Prostate gland (tissue), 2 donors: Measurements from ENCODE around the gene CLTB. TPM values are rescaled to one million over a fixed set of nuclear protein-coding genes. Genes with fewer than 3 reads are reported as not detected.

ENCODE experiments used
- DNase-seq: peaks from one replicate; pipeline ENCODE4 v3.0.0-alpha.2; 2019; ENCODE audit warnings: low spot score
- H3K27ac ChIP-seq, 2 donors: fragments of 200-600 bp; sonication (generic); 2 replicates each; pipeline ENCODE4 v1.5.1; 2017 to 2019
- H3K27me3 ChIP-seq: fragments of 200-600 bp; sonication (generic); replicated peaks from 2 replicates; pipeline ENCODE4 v1.5.1; 2019; ENCODE audit not compliant: insufficient read depth
- H3K36me3 ChIP-seq, 2 donors: fragments of 200-600 bp; sonication (generic); 1 replicate in 1 of 2; 2 replicates in 1 of 2; pipeline versions ENCODE4 v1.5.1 to v1.8.1; 2017 to 2019
- H3K4me1 ChIP-seq: fragments of 200-600 bp; sonication (generic); replicated peaks from 2 replicates; pipeline ENCODE4 v1.5.1; 2019
- H3K4me3 ChIP-seq, 2 donors: fragments of 200-600 bp; sonication (generic); 2 replicates each; pipeline ENCODE4 v1.5.1; 2017 to 2019
- H3K9me3 ChIP-seq: fragments of 200-600 bp; sonication (generic); 2 replicates; pipeline ENCODE4 v1.5.1; 2017
- CTCF ChIP-seq, 4 experiments: fragments of 200-600 bp in 2 of 4; fragments of 450-650 bp in 2 of 4; sonication (generic) in 2 of 4; IDR thresholded peaks; 1 replicate in 3 of 4; 2 replicates in 1 of 4; pipeline ENCODE4 v1.5.1; 2016 to 2019; ENCODE audit warnings: antibody characterized with exemption in 4 of 4, mild to moderate bottlenecking in 2 of 4, moderate library complexity in 2 of 4
- POLR2A ChIP-seq: fragments of 450-650 bp; IDR thresholded peaks from one replicate; pipeline ENCODE4 v1.6.1; 2016; ENCODE audit warnings: antibody characterized with exemption, mild to moderate bottlenecking
- POLR2AphosphoS5 ChIP-seq: sonication (generic); formaldehyde crosslinking; IDR thresholded peaks from one replicate; pipeline ENCODE4 v1.6.1; 2017; ENCODE audit warnings: antibody characterized with exemption
- WGBS: methylation state at CpG from one replicate; pipeline ENCODE4 v1.1.5; 2018; 5-methylcytosine and 5-hydroxymethylcytosine counted together
- intact Hi-C: fragments of 100-400 bp; cut with DNase I; formaldehyde crosslinking; loops from one replicate; pipeline ENCODE4 v1.14.2; 2022
- total RNA-seq, 2 donors: library from RNA; depleted of rRNA; stranded (reverse); fragments of >200 nt; gene quantifications; one replicate each; pipeline ENCODE4 v1.1.0, GENCODE V29; 2016

Gene CLTB
- total RNA-seq, 2 donors from 2014 or later = 105 to 125 TPM

GRCh38 chr5:176394096-176394495 lies 22.2 kb downstream of the CLTB start:
- no peaks in the 10 kb centered on the region for H3K36me3 ChIP-seq
- no peak overlapping the region for H3K27ac ChIP-seq
- H3K27me3 ChIP-seq = no peaks in the 10 kb centered on the region
- no peak for DNase-seq
- intact Hi-C loops = no loop called here
- no peaks in the 10 kb centered on the region for H3K4me1 ChIP-seq
- H3K9me3 ChIP-seq = no peaks in the 10 kb centered on the region
- no peak overlapping the region for H3K4me3 ChIP-seq
- TF ChIP-seq POLR2A (no peak), POLR2AphosphoS5 (no peak), CTCF (IDR thresholded peaks at IDR 0.05) (no peak)
- 91% methylated on average over 9 of the region's 9 CpGs for WGBS

GRCh38 chr5:176392526-176392925 lies 23.8 kb downstream of the CLTB start:
- intact Hi-C loops = no loop called here

GRCh38 chr5:176391999-176392398 lies 24.3 kb downstream of the CLTB start:
- Histone ChIP-seq H3K4me1 (no peaks in the 10 kb centered on the region), H3K27ac (no peak overlapping the region), H3K27me3 (no peaks in the 10 kb centered on the region), H3K36me3 (no peaks in the 10 kb centered on the region), H3K4me3 (no peak overlapping the region), H3K9me3 (no peaks in the 10 kb centered on the region)
- TF ChIP-seq POLR2A (no peak), POLR2AphosphoS5 (no peak), CTCF (IDR thresholded peaks at IDR 0.05) (no peak)
- intact Hi-C loops = no loop called here
- DNase-seq = no peak
- 89% methylated on average over 4 of the region's 4 CpGs for WGBS

More at GRCh38 chr5:176392526-176392925, 23.8 kb downstream of the CLTB start:
- Histone ChIP-seq H3K4me1 (no peaks in the 10 kb centered on the region), H3K4me3 (no peak overlapping the region), H3K36me3 (no peaks in the 10 kb centered on the region), H3K9me3 (no peaks in the 10 kb centered on the region), H3K27me3 (no peaks in the 10 kb centered on the region), H3K27ac (no peak overlapping the region)
- no peak for DNase-seq
- WGBS = 88% methylated on average over 11 of the region's 11 CpGs
- TF ChIP-seq CTCF (IDR thresholded peaks at IDR 0.05) = no peak
- no peak for TF ChIP-seq POLR2AphosphoS5
- no peak for TF ChIP-seq POLR2A

- Histone ChIP-seq H3K36me3 (no peaks in the 10 kb centered on the region), H3K4me3 (no peak overlapping the region), H3K9me3 (no peaks in the 10 kb centered on the region), H3K4me1 (no peaks in the 10 kb centered on the region), H3K27me3 (no peaks in the 10 kb centered on the region), H3K27ac (no peak overlapping the region)
- no peak for DNase-seq
- WGBS = 88% methylated on average over 4 of the region's 4 CpGs
- intact Hi-C loops = no loop called here
- no peak for TF ChIP-seq POLR2A
- no peak for TF ChIP-seq CTCF (IDR thresholded peaks at IDR 0.05)
- no peak for TF ChIP-seq POLR2AphosphoS5
Measured at GRCh38 chr5:176391479-176391878, 24.9 kb downstream of the CLTB start.
